VCaP (cell line): ENCODE results near the gene RANBP10.
A peak's percentile ranks its signal among the peaks of the same experiment; 100 is the strongest.

Experiments
- H3K27ac ChIP-seq: fragments of 450-650 bp; 2 replicates; pipeline ENCODE4 v1.5.1; 2017
- TF ChIP-seq, protein P1 (sequence below): fragments of 450-650 bp; conservative IDR thresholded peaks from 2 replicates; pipeline ENCODE4 v1.5.1; 2017; ENCODE audit warnings: mild to moderate bottlenecking, moderate library complexity

The RANBP10 gene

DNA sequence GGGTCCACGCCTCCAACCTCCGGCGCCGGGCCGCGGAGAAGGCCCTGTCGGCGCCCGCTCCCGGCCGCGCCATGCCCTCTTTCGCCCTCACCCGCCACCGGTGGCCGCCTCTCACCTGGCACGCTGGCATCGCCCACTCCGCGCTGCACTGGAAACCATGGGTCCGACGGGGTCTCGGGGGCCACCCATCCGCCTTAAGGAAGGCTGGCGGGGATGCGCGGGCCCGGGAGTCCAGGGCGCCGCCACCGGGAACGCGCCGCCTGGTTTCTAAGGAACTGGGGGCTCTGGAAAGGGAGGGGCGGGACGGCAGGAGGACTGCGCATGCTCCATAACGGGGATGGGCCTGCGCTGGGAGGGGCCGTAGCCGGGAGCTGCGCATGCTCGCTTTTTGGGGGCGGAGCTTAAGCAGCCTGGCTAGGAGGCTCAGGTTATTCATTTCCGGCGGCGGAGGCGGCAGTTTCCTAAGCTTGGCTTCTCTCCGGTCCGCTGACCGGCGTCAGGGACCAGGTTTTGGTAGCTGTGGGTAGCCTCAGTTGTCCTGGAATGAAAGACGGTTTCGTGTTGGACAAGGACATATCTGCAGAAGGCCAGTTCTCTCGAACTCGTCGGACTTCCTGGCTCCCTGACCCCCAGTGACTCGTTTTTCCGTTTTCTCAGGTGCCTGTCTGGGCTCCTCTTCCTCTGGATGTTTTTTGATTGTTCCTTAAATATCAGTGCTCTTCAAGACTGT is 87.1 kb downstream of the RANBP10 start, which contains the start of gene GFOD2:
GFOD2 (minus strand) TSS at position 269 of the 730 bp plus-strand sequence. CDS start 33,601 bp downstream, outside the sequence.
- TF ChIP-seq, protein P1, sequence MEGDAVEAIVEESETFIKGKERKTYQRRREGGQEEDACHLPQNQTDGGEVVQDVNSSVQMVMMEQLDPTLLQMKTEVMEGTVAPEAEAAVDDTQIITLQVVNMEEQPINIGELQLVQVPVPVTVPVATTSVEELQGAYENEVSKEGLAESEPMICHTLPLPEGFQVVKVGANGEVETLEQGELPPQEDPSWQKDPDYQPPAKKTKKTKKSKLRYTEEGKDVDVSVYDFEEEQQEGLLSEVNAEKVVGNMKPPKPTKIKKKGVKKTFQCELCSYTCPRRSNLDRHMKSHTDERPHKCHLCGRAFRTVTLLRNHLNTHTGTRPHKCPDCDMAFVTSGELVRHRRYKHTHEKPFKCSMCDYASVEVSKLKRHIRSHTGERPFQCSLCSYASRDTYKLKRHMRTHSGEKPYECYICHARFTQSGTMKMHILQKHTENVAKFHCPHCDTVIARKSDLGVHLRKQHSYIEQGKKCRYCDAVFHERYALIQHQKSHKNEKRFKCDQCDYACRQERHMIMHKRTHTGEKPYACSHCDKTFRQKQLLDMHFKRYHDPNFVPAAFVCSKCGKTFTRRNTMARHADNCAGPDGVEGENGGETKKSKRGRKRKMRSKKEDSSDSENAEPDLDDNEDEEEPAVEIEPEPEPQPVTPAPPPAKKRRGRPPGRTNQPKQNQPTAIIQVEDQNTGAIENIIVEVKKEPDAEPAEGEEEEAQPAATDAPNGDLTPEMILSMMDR = no peak
- peak within 1 kb of the TSS; percentile 70 for H3K27ac ChIP-seq

DNA sequence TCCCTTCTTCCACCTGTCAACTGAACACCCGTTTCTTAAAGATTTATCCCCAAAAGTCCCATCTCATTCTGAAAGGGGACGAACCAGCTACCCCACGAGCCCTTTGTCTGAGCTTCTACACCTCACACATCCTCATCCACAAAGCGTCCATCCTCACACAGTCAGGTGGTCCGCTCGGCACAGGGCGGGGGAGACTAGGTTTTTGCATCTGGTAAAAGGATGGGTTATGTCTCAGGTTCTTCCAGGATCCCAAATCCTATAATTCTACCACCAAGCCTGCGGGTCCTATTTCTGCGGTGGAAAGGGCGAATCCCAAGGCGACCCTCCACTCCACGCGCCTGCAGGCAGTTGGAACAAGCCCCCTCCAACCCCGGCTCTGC is 87.7 kb downstream of the RANBP10 start:
- H3K27ac ChIP-seq = peak overlapping the region; percentile 70
- TF ChIP-seq, protein P1 = no peak

DNA sequence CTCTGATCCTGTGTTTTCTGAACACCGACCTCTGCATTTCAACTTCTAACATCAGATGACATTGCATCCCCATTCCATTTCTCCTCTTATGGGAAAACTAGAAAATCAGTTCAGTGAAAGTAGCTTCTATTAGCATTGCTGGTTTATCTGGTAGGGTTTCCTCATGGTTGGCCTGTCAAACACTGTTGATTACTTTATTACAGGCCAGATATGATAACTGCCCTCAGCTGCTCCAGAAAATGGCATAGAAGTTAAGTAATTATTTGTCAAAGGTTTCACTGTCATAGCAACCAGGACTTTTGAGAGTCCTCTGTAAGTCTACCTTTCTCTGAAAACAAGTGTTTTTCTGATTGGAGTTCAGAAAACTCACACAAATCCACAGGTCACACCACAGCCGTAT is 90.3 kb downstream of the RANBP10 start:
- TF ChIP-seq, protein P1 = no peak
- peak overlapping the region; percentile 21; the same call in 1 of the 2 replicates for H3K27ac ChIP-seq

DNA sequence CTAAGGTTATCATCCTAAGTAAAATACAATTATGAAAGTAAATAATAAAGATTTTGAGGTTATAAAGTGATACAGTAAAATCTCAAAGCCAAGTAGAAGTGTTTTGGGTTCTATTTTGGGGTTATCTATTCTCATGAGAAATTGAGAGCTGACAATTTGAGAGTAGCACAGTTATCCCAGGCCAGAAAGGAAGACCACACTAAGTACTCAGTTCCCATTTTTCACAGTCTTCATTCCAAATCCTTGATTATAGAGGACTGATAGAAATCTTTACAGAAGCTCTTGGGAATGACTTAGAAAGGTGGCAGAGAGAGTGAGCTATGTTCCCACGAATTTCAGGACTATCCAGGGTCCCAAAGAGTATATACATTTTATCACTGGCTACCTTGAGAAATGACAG is 91.8 kb downstream of the RANBP10 start:
- TF ChIP-seq, protein P1 = no peak
- no peak overlapping the region for H3K27ac ChIP-seq

DNA sequence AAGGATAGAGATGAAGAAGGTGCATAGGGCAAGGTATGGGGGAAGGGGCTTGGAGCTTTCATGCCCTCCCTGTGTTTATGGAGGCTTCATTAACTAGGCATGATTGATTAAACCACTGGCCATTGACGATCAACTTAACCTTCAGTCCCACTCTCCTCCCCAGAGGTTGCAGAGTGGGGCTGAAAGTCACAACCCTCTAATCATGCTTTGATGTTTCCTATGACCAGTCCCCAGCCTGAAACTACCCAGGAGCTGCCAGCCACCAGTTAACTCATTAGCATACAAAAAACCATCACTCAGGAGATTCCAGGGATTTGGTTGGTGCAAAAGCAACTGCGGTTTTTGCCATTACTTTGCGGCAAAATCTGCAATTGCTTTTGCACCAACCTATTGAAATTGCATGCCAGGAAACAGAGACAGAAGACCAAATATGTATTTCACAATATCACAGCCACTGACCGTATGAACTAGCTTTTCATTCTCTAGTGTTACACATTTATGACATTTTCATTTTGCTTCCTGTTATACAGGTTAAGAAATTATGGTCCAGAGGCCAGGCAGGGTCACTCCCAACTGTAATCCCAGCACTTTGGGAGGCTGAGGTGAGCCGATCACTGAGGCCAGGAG is 92.6 kb downstream of the RANBP10 start:
- no peak overlapping the region for H3K27ac ChIP-seq
- TF ChIP-seq, protein P1 = no peak

DNA sequence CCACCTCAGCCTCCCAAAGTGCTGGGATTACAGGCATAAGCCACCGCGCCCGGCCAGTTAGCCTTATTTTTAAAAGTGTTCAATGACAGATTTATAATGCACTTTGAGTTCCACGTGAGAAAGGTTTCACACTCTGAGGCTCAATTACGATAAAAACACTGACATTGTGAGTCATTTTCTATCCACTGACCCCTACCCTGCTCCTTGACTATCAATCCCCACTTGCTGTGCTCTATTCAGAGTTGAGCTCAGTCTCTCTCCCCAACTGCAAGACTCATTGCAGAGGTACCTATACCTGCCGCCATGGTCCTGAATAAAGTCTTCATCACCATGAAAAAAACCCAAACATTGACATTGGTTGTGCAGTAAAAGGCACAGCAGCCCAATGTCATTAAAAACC is 95.8 kb downstream of the RANBP10 start:
- TF ChIP-seq, protein P1 = no peak
- H3K27ac ChIP-seq = no peak overlapping the region

DNA sequence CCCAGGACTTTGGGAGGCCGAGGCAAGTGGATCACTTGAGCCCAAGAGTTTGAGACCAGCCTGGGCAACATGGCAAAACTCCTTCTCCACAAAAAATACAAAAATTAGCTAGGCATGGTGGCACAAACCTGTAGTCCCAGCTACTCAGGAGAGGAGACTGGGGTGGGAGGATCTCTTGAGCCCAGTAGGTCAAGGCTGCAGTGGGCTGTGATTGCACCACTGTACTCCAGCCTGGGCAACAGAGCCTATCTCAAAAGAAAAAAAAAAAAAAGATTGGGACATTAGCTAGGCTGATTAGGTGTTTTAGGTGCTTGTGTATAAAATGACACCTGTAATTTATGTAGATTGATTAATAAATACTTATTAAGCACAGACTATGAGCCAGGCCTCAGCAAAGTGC is 97.3 kb downstream of the RANBP10 start:
- TF ChIP-seq, protein P1 = no peak
- no peak overlapping the region for H3K27ac ChIP-seq
